HUDEP-2 (cell line): Measurements from ENCODE around the gene NEMP1.

Source experiments
- DNase-seq, 76 experiments: peaks; one replicate each; lab custom pipeline; 2025; ENCODE audit not compliant: unreplicated experiment in 76 of 76; lab: John Stamatoyannopoulos, UW

Gene NEMP1

DNA sequence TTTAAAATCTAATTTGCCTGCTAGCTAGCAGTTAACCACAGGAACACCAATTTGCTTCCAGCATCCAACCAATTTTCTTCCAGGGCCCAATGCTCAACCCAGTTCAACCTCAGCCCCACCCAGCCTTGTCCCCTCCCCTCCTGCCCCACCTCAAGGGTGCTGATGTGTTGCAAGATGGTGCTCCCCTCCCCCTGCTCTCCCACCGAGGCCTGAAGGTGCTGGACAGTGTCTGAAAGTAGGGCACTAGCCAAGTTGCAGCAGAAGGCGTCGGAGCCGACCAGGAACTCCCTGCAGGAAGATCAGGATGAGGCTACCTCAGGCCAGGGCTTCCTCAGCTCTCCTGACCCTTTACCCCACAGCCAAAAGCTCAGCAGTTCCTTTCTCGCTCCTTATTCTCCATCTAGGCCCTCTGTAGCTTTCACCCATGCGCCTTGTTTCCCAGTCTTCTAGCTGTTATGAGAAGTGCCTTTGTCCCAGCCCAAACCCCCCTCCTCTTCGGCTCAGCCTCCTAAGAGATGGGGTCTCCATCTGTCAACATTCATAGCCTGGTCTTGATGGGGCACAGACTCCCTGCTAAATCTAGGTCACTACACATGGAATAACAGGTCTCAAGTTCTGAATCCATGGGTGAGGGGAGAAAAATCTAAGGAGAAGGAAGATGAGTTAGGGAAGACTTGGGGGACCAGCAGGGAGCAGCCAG is 29.0 kb upstream of the NEMP1 start:
- no peak for DNase-seq

DNA sequence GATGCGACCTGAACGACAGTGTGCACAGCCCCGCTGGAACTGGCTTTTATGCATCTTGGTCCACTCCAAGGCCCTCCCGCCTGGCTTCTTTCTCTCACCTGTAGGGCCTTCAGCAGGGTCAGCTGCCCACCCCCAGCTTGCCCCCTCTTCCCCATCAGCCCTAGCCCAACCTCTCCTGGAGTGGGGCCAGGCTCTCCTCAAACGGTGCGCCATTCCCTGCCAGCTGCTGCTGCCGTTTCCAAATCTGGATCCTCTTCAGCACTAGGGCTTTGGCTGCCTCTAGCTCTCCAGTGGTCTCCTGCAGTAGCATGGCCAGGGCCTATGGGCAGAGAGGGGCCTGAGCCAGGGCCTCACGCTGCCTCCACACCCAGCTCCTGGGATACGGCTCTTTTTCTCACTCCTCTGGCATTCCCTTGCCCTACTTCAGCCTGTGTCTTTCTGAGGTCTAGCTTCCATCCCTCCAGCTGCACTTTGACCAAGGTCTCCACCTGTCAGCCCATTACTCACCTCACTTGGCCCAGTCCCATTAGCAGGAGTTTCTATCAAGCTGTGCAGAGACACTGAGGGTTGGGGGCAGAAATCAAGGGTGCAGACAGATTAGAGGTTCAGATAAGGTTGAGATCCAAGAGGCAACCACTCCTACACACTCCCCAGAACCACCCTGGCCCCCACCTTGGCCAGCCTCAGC is 27.6 kb upstream of the NEMP1 start:
- no peak for DNase-seq

DNA sequence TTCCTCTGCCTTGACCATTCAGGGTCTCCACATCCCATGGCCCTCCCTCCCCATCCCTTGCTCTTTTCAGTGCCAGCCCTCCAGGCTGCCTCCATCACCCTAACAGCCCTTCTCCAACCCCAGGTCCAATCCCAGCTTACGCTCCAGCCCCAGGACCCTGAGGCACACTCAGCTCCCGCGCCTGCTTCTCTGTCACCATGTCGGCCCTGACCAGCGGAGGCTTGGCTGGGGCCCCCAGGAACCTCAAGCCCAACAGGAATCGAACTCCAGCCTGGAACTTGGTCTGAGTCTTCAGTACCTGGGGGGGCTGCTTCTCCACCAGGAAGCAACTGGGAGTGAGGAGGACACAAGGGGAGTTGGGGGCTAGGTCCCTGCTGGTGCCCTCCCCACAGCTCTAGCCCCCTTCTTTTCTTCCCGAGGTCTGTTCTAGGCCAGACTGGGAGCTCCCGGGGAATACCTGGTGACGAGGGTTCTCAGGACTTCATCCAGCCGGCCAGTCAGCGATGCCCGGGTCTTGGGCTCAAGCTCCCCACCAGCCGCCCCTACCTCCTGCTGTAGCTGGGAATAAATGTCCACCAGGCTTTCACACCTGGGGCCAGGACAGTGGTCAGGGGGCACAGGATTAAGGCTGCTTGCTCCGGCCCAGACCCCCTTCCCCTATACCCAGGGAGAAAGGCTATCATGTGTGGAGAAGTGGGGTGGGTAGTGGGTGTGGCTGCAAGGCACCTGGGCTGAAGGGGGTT is 26.6 kb upstream of the NEMP1 start:
- no peak for DNase-seq

DNA sequence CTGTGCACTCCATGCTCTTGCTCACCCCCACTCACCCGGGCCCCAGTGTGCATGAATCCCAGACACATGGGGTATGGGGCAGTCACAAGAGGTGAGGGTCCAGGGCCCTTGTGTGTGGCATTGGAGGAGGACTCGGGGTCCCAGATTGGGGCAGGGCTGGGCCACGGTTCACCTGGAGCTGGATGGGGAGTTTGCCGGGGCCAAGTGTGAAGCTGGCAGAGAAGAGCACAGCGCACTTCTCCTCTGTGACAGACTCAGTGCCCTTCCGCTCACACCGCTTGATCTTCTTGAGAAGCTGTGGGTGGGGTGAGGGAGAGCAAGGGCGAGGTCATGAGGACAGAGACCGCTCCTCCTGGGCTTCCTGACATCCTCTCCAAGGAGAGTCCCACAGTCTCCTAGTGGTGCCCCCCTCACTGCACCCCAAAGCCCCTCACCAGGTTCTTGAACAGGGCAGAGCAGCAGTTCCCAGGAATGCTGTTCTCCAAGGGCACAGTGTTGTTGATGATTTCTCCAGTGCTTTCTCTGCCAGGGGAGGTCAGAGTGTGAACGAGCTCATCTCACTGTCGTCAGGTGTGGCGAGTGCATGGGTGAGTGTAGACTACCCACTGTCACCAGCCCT is 25.8 kb upstream of the NEMP1 start:
- no peak for DNase-seq

DNA sequence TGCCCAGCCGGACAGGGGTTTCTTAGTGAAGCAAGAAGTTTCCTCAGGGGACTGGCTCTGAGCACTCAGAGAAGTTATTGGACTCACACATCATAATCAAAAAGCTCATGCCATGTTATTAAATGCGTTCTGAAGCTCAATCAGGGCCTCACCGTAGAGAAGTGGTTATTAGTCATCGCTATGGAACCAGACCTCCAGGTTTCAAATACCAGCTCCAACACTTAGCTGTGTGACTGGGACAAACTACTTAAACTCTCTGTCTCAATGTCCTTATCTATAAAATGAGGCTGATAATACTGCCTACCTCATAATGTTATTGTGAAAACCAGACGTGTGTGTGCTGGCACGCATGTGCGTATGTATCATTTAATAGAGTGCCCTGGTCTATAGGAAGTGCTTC is 25.3 kb upstream of the NEMP1 start:
- no peak for DNase-seq

DNA sequence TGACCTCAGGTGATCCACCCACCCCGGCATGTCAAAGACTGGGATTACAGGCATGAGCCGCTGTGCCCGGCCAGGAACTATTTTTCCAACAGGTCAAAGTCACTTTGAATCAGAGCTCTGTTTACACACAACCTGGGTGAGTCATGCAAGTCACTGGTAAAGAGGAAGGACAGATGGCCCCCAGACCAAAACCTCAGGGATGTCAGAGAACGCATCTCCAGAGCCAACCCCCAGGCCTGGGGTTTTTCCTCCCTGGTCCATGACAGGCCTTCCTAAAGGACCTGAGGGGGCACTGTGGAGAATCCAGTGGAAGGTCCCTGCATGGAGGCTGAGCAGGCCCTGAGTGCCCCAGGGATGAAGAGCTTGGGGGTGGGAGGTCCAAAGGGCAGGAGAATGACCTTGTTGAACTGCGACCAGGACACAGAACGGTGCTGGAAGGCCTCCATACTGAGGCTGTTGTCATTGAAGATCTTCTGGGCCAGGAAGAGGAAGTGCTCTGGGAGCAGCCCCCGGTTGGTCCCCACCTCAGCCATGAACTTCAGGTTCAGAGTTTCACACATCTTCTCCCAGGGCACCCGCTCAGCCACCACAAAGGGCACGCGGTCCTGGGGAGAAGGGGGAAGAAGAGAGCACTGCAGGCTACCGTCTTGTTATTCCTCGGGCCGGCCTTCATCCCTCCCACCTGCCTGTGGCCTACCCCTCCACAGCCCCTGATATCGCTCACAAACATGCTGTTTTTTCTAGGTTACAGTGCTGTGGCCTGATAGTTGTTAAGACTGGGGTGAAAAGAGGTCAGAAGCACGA is 23.5 kb upstream of the NEMP1 start:
- DNase-seq = peak in 30 of 76 experiments; percentile 6 to 72 (median 35)

DNA sequence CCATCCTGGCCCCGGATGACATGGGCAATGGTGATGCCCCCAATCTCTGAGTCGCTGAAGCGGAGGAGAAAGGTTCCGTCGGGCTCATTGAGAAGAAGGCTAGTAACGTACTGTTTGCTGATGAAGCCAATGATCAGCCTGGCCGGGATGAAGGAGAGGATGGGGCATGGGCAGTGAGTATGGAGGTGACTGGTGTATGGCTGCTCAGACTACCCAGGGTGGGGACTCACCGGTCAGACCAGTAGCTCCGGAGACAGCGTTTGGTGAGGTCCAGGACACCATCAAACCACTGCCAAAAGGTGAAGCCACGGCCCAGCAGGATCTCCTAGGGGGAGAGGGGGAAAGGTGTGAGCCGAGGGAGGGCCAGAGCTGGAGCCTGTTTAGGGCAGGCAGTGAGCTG is 21.2 kb upstream of the NEMP1 start:
- no peak for DNase-seq

DNA sequence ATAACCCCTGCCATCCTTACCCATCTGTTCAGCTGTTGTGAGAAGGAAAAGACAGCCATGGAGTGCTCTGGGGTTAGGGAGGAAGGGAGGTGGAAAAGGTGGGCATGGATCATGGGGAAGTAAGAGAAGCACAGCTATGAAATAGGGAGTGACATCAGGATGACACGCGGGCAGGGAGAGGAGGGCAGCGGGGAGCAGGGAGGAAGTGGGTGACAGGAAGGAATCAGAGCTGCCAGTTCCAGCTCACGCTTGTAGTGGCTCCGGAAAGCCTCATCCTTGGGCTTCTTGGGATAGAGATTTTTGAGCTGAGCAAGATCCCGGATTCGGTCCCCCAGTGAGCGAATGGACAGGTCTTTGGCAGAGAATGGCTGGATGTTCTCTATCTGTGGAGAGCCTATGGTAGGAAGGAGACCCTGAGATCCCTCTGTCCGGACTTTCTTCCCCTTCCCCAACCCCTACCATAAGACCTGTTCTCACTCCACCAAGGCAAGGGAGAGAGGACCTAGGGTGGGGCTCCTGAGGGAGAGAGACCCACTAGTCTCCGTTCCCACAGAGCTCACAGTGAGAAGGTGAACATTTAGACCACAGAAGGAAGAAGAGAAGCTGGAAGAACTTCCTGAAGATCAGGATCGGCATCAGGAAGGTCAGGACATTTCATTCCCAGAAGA is 20.6 kb upstream of the NEMP1 start:
- DNase-seq = no peak

DNA sequence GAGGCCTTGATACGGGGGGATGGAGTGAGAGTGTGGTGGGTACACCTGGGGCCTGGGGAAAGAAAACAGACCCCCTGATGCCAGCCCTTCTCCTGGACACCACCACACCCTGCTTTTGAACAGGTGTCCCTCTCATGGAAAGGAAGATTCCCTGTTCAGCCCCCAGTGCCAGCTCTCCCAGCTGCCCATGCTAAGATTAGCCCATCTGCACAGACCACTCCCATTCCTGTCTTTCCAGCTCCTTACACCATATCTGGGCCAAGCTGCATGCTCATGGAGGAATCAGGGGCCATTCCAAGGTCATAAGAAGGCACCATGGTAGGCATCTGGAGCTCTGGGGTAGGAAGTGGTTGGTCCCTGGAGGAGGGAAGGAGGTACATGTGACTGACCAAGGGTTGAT is 20.0 kb upstream of the NEMP1 start:
- no peak for DNase-seq

DNA sequence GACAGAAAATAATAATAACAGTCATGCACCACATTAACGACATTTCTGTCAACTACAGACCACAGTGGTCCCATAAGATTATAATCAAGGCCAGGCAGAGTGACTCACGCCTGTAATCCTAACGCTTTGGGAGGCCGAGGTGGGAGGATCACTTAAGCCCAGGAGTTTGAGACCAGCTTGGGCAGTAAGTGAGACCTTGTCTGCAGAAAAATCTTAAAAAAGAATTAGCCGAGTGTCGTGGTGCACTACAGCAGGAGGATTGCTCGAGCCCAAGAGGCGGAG is 18.9 kb upstream of the NEMP1 start:
- DNase-seq = peak in 17 of 76 experiments; percentile 13 to 51 (median 31)

DNA sequence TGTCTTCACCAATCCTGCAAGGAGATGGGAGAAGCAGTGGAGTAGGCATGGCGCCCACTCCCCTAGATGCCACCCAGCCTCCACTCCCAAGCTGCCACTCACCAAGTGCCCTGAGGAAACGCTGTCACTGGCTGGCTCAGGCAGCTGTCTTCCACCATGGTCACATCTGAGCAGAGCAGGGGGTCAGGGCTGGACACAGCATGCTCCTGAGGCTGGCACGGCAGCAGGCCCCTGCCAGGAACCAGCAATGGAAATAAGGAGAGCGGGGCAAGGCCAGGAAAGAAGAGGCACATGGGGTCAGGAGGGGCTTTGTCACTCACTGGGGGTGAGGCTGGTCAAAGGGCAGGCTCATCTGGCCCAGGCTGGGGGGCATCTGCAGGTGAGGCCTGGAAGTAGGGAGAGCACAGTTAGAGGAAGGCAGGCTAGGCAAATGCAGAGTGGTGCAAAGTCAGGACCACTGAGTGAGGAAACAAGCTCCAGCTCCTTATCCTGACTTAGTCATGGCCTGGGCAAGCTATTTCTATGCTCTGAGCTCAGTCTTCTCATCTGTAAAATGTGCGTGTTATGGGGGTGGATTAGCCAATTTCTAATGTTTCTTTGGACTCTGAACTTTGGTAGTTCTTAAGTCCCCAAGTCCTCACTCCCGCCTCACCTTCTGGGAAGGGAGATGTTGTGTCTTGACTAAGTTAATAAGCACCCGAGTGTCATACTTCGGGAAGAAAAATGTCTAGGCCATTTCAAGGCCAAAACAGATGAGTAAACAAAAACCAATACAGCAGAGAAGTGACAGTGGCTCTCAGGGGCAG is 18.4 kb upstream of the NEMP1 start:
- no peak for DNase-seq

DNA sequence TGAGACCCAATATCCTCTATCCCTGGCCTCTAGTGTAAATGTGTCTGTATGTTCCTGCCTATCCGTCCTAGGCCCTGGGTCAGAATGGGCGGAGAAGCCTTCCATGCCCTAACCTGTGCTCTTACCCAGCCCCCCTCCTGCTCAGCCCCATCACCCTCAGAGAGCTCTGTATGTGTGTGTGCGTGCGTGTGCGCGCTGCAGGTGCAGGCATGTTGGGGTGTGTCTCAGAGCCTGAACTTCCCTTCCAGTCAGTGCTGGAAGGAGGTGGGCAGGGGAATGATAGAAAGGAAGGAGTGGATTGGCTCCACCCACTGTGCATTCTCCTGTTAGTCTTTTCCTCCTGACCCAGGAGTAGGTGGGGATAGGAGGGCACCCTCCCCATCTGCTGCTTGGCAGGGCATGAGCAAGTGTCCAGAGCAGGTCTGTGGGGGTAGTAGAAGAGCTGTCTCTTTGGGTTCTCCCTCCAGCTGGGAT is 17.5 kb upstream of the NEMP1 start:
- DNase-seq = peak in 1 of 76 experiments; percentile 17

DNA sequence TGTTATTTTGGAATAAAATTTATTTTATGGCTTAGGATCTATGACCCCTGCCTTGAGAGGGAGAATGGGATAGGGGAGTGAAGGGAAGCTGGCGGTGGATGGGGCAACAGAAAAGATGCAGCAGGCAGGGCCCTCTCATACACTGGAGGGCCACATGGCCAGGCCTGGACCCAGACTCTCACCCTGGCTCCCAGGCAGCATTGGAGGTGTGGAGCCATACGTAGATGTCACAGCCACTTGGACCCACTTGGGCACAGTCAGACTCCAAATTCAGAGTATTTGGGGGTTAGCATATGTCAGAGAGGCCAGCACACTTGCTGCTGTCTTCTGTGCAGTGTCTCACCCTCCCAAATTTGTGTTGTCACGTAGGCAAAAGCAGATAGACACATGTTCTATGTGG is 16.8 kb upstream of the NEMP1 start:
- no peak for DNase-seq

DNA sequence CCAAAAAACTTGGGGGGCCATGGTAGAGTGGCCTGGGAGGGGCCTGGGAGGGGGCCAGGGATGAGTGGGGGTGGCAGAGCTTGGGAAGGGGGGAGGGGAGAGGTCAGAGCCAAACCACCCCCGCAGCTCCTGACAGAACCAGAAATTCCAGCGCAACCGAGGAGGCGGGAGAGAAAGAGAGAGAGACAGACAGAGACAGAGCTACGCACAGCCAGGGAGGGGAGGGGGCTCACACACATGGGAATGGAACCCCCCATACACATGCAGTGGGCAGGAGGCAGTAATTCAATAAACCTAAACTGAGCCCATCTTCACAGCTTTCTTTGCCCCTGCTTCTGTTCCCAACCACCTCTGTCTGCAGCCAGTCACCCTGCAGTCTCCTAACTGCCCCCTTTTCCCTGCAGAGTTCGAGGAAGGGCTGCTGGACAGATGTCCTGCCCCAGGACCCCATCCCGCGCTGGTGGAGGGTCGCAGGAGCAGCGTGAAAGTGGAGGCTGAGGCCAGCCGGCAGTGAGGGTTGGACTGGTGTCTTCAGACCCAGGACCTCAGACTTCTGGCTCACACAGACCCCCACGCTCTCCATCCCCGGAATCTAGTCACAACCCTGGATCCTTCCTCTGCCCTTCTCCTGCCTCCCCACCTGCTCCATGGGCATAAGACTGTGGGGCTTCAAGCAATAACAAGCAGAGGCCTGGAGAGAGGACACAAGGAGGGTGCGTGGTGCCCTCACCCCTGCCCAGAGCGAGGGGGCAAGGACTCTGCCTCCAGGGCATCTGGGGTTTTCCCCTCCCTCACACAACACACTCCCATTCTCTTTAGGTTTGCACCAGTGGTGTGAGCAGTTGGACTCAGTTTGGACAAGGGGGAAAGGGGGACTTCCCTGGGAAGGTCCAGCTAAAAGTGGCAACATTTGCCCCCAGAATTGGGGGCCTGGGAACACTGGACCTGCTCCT is 15.9 kb upstream of the NEMP1 start:
- no peak for DNase-seq

DNA sequence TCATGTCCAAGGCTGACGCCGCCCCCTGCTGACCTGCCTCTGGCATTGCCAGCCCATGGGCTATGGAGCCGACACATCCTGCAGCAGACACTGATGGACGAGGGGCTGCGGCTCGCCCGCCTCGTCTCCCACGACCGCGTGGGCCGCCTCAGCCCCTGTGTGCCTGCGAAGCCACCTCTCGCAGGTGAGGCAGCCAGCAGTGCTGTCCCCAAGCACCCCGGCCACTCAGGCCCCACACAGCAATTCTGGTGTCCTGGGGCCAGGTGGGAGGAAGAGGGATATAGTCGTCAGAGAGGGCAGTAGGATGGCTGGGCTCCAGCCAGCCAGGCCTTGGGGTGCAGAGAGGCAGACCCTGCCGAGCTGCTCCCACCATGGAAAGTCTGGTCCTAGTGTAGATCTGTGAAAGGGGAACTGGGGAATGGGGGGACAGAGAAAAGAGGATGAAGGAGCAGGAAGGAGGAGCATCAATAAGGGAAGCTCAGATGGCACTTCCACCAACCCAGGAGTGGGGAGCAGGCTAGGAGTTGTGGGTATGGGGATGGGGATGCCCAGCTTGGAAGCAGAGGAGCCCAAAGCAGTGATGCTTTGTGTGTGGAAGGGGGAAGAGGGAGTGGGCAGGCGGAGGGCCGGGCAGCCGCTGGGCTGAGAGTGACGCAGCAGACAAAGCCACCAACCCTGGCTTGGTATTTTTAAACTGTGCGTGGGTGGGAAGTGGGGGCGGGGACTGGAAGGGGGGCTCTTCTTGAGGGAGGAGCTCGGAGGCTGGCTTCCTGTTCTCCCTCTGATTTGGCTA is 15.0 kb upstream of the NEMP1 start:
- DNase-seq = peak in 52 of 76 experiments; percentile 12 to 79 (median 44)

DNA sequence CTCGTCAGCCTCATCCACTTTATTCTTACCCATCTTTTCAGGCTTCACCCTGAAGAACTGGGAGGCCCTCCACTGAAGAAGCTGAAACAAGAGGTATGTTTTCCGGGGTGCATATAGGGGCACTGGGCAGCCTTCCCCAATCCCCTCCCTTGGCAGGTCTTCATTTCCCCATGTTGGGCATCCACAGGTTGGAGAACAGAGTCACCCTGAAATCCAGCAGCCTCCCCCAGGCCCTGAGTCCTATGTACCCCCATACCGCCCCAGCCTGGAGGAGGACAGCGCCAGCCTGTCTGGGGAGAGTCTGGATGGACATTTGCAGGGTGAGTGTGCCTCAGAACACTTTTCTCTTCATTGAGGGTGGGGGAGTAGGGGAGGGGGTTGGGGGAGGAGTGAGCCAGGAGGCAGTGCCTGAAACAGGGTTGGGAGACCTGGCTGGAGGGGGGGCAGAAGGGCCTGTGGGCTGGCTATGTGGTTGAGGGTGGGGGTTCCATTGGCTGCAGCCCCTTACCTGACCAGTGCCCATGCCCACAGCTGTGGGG is 14.4 kb upstream of the NEMP1 start:
- peak in 1 of 76 experiments; percentile 28 for DNase-seq

DNA sequence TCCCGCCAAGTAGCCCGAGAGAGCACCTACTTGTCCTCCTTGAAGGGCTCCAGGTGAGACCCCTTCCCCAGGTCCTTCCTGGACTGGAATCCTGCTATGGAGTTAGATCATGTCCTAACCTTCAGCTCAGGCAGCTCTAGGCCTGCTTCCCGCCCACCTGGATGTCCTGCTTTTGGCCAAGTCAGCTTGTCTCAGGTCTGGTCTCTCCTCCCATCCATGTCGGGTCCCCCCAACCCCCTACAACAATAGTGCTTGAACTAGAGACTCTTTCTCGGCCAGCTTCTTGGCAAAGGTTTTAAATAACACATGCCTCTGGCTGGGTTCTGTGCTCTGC is 13.9 kb upstream of the NEMP1 start:
- no peak for DNase-seq
